Hematopoietic multipotent progenitor cell treated with erythropoietin and hydrocortisone succinate and interleukin-3 and kit ligand, for 8 days (in vitro differentiated cells): ENCODE measurements around the gene ATG14.
"Not testable (repeated sequence)": the region's sequence is repeated elsewhere in the genome, so short reads cannot be mapped to it uniquely, and the experiment has no call there.

Experiments
- DNase-seq: peaks from one replicate; pipeline ENCODE4 v3.0.0-alpha.2; 2015

The ATG14 gene

DNA sequence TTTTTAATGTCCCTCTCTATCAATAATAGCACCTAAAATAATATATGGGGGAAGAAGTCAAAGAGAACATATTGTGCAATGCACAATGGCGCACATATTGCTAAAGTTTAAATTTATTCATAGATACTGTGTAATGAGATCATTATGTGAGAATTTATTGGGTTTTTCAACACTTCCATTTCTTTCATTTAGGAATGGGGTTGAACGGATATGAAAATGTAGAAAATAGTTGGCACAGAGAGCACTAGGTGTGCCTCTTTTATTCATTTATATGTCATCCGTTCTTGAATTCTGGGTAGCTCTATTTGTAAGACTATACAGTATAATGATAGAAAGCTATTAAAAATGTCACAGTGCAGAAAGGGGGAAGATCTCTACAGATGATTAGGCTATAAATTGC lies 63.9 kb downstream of the ATG14 start:
- no peak for DNase-seq

DNA sequence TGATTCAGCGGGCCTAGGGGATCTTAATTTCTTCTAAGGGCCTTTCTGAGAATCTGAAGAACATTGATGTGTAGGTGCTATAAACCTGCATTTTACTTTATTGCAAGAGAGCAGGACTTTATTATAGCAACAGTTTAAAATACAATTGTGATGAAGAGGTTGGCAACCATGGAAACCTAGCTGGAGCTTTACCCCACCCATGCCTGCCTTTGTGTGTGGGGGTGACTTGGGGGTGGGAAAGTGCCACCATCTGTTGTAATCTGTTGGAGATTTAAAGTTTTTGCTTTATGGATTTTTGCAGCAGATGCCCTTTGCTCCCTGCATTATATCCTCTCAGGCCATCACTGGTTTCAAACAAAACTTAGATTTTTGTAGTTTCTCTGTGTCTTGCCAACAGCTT lies 64.6 kb downstream of the ATG14 start:
- no peak for DNase-seq

DNA sequence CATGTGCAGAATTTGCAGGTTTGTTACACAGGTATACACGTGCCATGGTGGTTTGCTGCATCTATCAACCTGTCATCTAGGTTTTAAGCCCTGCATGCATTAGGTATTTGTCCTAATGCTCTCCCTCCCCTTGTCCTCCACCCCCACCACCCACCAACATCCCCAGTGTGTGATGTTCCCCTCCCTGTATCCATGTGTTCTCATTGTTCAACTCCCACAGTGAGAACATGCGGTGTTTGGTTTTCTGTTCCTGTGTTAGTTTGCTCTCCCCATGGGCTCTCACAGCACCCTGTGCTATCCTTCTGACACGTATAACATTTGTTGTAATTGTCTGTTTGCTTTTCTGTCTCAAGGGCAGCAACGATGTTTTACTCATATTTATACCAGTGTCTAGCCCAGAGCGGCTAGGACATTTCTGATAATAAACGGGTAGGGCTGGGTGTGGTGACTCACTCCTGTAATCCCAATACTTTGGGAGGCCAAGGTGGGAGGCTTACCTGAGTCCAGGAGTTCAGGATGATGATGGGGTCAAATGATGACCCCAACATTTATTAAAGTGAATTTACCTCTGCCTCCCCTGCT lies 67.0 kb downstream of the ATG14 start:
- DNase-seq, result not testable (repeated sequence)

DNA sequence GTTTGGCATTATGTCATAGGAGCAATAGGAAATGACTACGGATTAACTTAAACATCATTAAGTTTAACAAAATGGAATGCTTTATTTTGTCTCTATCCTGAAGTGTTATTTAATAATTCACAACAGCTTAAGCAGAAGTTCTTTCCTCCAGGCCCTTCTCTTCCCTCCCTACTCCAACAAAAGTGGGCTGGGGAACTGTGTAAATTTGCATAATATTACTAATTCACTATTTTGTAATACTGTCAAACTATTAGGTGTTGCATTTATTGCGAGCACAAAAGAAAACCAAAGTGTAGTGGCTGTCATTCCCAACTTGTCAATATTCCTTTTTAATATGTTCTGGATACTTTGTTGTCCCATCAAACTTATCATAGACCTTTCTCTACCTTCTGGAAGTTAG lies 69.8 kb downstream of the ATG14 start:
- no peak for DNase-seq

DNA sequence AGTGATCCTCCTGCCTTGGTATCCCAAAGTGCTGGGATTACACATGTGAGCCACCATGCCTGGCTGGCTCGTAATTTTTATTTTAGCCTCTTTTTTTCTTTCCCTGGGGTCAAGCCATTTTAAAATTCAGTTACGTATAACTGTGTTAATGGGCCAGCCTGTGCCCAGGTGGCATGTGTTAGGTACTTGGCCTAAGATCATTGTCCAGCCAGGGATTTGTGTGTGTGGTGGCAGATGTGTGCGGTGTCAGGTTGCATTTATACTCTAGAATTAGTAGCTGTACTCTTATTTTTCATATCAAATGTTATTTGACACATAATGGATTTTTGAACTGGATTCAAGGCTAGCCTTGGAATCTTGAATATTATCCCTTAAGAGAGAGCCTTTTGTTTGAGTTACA lies 71.1 kb downstream of the ATG14 start:
- DNase-seq, result no peak

DNA sequence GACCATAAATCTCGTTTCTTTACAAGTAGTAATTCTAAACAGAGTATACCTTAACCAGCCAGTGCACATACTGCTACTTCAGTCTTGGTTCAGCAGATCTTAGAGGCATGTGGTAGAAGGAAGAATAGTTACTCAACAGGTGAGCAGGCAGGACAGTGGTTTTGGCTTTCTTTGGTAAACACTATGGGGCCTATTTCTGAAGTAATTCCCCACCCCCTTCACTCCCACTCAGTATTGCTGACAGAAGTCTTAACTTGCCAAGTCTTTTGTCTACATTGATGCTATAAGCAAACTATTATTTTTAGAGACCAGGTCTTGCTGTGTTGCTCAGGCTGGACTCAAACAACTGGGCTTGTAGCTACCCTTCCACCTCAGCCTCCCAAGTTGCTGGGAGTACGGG lies 71.9 kb downstream of the ATG14 start:
- DNase-seq, result no peak

DNA sequence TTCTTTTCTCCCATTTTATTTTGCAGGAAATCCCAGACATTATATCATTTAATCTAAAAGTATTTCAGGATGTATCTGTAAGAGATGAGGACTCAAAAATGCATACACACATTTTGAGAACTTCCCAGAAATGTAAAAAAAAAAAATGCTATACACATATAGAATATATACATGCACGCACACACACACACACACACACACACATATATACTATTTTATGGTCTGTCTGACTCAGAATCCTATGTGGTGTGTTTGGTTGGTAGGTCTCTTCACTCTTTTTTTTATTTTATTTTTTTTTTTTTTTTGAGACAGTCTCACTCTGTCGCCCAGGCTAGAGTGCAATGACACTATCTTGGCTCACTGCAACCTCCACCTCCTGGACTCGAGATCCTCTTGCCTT lies 74.9 kb downstream of the ATG14 start:
- DNase-seq, result no peak

DNA sequence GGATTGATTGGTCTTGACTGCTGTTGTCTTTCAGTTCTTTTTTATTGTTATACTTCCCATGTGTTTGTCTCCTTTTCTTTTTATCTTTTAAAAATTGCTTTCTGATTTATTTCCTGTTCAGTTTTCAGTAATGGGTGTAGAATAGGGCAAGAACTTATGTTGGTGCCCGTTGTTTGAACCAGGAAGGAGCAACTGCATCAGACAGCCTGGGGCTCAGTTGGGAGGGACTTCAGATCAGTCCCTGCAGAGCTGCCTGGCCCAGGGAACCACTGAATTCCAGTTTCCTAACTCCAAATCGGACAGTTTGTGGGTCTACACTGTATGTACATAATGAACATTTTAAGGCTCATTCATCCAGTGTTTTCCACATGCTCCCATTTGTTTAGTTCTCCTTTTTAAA lies 75.5 kb downstream of the ATG14 start:
- no peak for DNase-seq

DNA sequence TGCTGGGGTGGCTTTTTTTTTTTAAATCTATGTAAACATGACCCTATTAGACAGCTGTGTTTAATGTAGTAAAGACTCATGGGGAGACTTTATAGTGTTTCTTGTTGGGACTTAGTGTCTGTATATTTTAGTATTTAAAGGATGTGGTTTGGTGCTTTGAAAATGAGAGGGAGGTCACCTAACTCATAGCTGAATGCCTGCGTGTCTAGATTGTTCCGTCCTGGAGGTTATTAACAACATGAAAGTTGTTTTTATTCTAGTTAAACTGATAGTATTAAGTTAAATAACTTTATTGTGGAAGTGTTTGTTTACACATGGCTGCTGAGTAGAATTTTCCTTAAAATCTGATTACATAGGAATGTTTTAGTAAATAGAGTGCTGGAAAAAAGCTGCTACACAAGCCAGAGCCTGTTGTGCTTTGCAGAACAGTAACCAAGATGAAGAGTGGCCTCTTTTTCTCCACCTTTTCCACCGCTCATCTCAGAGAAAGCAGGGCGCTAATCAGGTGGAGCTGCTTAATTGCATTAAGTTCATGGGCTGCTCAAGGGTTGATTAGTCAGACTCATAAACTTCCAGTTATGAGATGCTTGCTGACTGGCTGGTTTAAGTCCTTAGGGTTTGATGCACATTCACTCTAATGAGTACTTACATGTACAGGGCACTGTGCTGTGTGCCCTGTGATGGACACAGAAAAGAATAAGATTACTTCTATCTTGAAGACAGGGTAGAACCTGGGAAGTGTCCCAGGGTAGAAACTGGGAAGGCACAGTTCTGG lies 77.7 kb downstream of the ATG14 start:
- peak; percentile 26 for DNase-seq

DNA sequence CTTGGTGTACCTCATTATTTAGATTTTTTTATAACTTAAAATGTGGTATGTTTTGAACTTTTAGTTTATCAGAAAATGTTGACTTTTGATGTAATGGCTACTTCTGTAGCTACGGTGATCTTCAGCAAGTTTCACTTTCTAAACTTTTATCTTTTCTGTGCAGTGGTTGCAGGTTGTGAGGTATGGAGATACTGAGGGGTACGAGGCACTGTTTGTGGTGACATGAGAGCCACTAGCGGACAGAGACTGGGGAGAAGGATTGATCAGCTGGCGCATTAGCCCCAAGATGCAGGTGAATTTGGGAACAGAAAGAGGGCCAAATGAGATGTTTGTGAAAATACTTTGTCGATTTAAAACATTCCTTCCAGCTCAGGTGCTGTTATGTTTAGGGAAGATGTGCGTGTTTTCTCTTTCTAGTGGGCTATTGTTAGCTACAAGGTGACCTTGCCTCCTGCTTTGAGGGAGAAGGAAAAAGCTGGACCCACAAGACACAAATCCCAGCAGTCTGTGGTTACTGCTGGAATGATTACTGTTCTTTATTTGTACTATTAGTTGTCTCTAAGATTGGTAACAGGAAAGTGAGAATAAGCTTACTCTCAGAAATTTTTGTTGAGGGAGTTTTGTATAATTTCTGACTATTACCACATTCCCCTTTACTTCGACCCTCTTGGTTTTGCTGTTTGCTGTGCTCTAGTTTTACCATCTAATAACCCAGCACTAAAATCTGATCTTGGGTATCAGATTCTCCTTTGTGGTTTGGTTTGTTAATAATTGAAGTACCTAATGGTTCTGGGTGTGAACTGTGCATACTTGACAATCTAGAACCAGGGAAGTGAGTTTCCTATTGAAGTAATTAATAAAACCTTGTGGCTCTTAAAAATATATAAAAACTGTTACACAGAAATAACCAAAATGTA lies 78.7 kb downstream of the ATG14 start:
- peak; percentile 81 for DNase-seq

DNA sequence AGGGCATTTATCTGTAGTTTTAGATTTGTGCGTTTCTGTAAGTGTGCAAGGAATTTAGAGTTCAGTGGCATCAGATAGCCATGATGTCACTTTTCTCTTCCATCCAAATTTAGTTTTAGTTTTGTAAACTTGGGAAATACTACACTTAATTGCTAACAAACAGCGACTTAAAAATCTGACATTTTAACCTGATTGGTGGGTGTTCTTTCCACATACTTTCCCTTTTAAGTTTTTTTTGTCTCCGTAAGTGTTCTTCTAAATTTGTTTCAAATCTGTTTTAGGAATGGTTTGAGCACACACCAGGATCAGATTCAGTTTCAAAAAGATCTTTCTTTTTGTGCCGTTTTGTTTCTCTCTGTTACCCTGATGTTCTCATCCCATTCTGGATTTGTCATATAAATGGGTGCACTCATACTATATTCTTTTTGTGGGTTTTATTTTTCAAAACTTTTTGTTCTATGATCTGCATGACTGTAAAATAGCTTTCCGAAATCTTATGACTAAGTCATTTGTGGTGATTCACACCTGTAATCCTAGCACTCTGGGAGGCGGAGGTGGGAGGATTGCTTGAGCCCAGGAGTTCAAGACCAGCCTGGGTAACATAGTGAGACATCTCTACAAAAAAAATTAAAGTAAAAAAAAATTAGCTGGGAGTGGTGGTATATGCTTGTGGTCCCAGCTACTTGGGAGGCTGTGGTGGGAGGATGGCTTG lies 81.5 kb downstream of the ATG14 start:
- DNase-seq, result no peak

DNA sequence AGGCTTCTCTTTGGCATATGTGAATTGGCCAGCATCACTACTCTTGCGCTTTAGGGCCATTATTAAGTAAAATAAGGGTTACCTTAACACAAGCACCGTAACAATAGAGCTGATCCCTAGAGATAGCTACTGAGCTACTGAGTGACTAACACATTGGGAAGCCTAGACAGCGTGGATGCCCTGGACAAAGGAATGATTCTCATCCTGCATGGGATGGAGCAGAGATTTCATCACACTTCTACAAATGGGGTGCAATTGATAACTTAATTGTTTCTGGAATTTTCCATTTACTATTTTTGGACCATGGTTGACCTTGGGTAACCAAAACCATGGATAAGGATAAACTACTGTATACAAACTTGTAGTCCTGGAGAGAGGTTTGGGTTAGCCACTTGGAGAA lies 83.3 kb downstream of the ATG14 start:
- DNase-seq, result no peak

DNA sequence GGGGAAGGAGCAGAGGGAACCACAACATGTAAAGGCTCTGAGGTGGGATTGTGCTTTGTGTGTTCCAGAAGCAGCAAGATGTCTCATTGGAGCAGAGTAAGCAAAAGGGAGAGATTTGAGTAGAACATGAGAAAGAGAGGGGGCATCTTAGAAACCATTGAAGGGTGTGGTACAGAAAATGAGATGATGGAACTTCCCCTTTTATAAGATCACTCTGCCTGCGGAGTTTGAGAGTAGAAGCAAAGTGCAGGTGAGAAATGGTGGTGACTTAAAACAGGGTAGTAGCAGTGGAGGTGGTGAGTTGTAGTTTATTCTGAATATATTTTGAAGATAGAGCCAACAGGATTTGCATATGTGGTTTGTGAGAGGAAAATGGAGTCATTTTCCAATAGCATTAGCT lies 84.5 kb downstream of the ATG14 start:
- no peak for DNase-seq

DNA sequence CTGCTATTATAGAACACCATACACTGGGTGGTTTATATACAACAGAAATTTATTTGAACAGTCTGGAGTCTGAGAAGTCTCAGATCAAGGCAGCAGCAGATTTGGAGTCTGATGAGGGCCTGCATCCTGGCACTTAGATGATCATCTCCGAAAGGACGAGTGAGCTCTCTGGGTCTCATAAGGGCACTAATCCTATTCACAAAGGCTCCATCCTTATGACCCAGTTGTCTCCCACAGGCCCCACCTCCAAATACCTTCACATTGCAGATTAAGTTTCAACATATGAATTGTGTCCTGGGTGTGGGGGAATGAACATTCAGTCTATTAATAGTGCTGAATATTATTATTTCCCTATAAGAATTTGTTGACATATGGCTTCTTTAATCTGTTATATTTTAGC lies 86.8 kb downstream of the ATG14 start:
- DNase-seq, result no peak

DNA sequence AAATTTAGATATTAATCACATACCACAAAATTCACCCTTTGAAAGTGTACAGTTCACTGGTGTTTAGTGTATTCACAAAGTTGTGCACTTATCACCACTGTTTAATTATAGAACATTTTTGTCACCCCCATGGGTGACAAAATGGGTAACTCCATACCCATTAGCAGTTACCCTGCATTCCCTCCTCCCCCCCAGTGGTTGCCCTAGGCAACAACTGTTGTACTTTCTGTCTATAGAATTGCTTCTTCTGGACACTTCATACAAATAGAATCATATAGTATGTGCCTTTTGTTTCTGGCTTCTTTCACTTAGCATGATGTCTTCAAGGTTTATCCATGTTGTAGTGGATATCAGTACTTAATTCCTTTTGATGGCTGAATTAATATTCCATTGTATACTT lies 87.7 kb downstream of the ATG14 start:
- peak; percentile 25 for DNase-seq

DNA sequence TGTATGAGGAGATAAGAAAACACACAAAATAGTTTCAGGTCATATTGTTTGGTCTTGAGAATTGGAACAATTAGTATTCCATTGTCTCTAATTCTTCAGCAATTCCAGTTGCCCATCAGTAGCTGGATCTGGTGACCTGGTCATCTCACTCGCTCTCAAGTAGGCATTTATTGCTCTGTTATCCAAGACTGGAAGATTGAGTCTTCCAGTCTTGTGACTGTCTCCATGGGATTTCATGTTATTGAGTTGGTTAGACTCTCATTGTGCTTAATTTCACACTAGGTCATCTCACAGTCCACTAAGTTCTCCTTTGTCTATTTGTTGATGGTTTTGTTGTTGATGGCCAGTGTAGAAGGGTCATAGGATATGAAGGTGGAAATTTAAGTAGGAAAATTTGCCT lies 92.9 kb downstream of the ATG14 start:
- DNase-seq, result no peak

DNA sequence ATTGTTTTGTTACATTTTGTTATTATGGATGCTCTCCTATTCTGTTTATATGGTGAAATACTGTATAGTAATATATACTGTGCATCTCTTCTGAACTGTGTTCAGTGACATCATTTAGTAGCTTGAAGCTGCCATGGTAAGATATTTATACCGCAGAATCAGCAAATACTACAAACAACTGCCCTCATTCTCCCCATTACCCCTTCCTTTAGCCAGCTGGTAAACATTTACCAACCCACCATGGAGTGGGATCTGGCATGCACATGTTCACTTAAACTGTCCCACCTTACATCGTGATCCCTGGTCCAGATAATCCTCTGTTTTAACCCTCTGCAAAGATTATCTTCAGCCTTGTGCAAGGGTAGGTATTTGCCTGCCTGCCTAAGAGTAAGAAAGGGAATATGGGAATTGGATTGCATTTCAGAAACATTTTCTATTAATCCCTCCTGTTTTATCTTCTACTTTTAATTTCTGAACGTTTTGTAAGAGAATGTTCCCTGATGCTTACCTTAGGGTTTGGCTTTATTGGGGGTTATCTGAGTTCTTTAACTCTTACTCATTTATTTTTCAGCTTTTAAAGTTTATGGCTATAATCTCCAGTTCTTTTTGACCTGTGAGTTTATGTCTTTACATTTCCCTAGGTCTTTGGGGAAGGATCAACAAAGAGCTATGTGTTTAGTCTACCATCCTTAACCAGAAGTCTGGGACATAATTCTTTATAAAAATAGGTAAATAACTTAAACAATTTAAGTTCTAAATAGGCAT lies 93.9 kb downstream of the ATG14 start:
- no peak for DNase-seq

DNA sequence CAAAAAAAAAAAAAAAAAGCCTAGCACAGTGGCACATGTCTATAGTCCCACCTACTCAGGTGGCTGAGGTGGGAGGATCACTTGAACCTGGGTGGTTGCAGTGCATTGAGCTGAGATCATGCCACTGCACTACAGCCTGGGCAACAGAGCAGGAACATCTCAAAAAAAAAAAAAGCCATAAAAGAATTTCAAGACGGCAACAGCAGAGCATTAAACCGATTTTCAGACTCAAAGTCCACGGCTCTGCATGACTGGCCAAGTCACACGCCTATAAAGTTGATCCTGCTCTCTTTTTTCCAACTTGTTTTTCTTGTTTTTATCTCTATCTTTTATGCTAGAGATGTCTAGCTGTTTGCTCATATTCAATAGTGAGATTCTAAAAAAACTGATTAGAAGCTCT lies 95.1 kb downstream of the ATG14 start:
- no peak for DNase-seq
